WTC11 (cell line): ENCODE results near the gene DSTN. TPM values are rescaled to one million over a fixed set of nuclear protein-coding genes. Genes with fewer than 3 reads are reported as not detected.

Source experiments
- ATAC-seq: fragments of 200-7000 bp; cut with Tn5 transposase; 2 replicates; pipeline ENCODE4 v1.10.0; 2021; ENCODE audit warnings: mild to moderate bottlenecking, moderate library complexity
- CTCF ChIA-PET: fragments of 300-600 bp; sonication (Branson Sonifier 250); formaldehyde crosslinking; loops from one replicate; lab custom pipeline; 2021; ENCODE audit warnings: antibody characterized with exemption; lab: Charles Lee
- POLR2A ChIA-PET: fragments of 350-600 bp; sonication (Branson Sonifier 250); formaldehyde crosslinking; loops from one replicate; lab custom pipeline; 2021; ENCODE audit warnings: antibody characterized with exemption; lab: Charles Lee
- DNase-seq: peaks from one replicate; pipeline ENCODE4 v3.0.0; 2021; ENCODE audit warnings: low spot score
- H3K27ac Mint-ChIP-seq: 2 replicates; pipeline ENCODE4 v1.8.0; 2021; ENCODE audit warnings: mixed read lengths
- H3K27me3 Mint-ChIP-seq: 2 replicates; pipeline ENCODE4 v1.8.0; 2021; ENCODE audit warnings: low read depth, mild to moderate bottlenecking, moderate library complexity, mixed read lengths
- H3K36me3 Mint-ChIP-seq: 2 replicates; pipeline ENCODE4 v1.8.0; 2021; ENCODE audit warnings: mixed read lengths
- H3K4me1 Mint-ChIP-seq: 2 replicates; pipeline ENCODE4 v1.8.0; 2022; ENCODE audit warnings: mixed read lengths
- H3K4me3 Mint-ChIP-seq: 2 replicates; pipeline ENCODE4 v1.8.0; 2021; ENCODE audit warnings: mild to moderate bottlenecking, moderate library complexity, mixed read lengths
- H3K9me3 Mint-ChIP-seq: 2 replicates; pipeline ENCODE4 v1.8.0; 2021; ENCODE audit warnings: mixed read lengths
- CBFB ChIP-seq: sonication (generic); formaldehyde crosslinking; IDR thresholded peaks from 2 replicates; pipeline ENCODE4 v1.8.1; 2022; ENCODE audit warnings: mild to moderate bottlenecking, low read depth, missing genetic modification reagents
- CDX4 ChIP-seq: fragments of 250-450 bp; sonication (Bioruptor Pico); IDR thresholded peaks from 2 replicates; pipeline ENCODE4 v1.9.0; 2021; ENCODE audit warnings: moderate library complexity, mild to moderate bottlenecking, inconsistent platforms, borderline replicate concordance
- EMX1 ChIP-seq: fragments of 250-450 bp; sonication (Bioruptor Pico); IDR thresholded peaks from 2 replicates; pipeline ENCODE4 v1.8.0; 2021; ENCODE audit warnings: mild to moderate bottlenecking
- FOXP1 ChIP-seq: sonication (generic); formaldehyde crosslinking; IDR thresholded peaks from 2 replicates; pipeline ENCODE4 v1.8.0; 2022; ENCODE audit warnings: missing genetic modification reagents, mild to moderate bottlenecking, moderate library complexity, borderline replicate concordance
- MLX ChIP-seq: sonication (generic); formaldehyde crosslinking; IDR thresholded peaks from 2 replicates; pipeline ENCODE4 v1.8.1; 2023; ENCODE audit warnings: mild to moderate bottlenecking, missing genetic modification reagents, moderate library complexity
- NFE2L1 ChIP-seq: sonication (generic); formaldehyde crosslinking; IDR thresholded peaks from 2 replicates; pipeline ENCODE4 v1.8.1; 2023; ENCODE audit warnings: missing genetic modification reagents
- NR2C2 ChIP-seq: sonication (generic); formaldehyde crosslinking; IDR thresholded peaks from 2 replicates; pipeline ENCODE4 v1.8.0; 2022; ENCODE audit warnings: mild to moderate bottlenecking, missing genetic modification reagents
- OVOL2 ChIP-seq: fragments of 250-450 bp; sonication (Bioruptor Pico); IDR thresholded peaks from 2 replicates; pipeline ENCODE4 v1.9.0; 2021; ENCODE audit warnings: mild to moderate bottlenecking, borderline replicate concordance
- PRRX2 ChIP-seq: fragments of 250-450 bp; sonication (Bioruptor Pico); IDR thresholded peaks from 2 replicates; pipeline ENCODE4 v1.8.0; 2021; ENCODE audit warnings: mild to moderate bottlenecking
- RELA ChIP-seq: sonication (generic); formaldehyde crosslinking; IDR thresholded peaks from 2 replicates; pipeline ENCODE4 v1.8.1; 2022; ENCODE audit warnings: missing genetic modification reagents, mild to moderate bottlenecking, borderline replicate concordance
- SMAD3 ChIP-seq: sonication (generic); formaldehyde crosslinking; IDR thresholded peaks from 2 replicates; pipeline ENCODE4 v1.8.0; 2022; ENCODE audit warnings: missing genetic modification reagents, mild to moderate bottlenecking, borderline replicate concordance
- TCF7 ChIP-seq: sonication (generic); formaldehyde crosslinking; IDR thresholded peaks from 2 replicates; pipeline ENCODE4 v1.8.0; 2022; ENCODE audit warnings: mild to moderate bottlenecking, low read depth, missing genetic modification reagents, moderate library complexity
- ZMAT4 ChIP-seq: fragments of 250-450 bp; sonication (Bioruptor Pico); IDR thresholded peaks from 2 replicates; pipeline ENCODE4 v1.9.0; 2021; ENCODE audit warnings: mild to moderate bottlenecking
- total RNA-seq: library from RNA; stranded (reverse); gene quantifications from 3 replicates; pipeline ENCODE4 v1.2.3, GENCODE V29; 2021
- TF ChIP-seq, protein P1 (sequence below): sonication (generic); formaldehyde crosslinking; IDR thresholded peaks from 2 replicates; pipeline ENCODE4 v1.8.1; 2022; ENCODE audit warnings: mild to moderate bottlenecking, moderate library complexity, missing genetic modification reagents
- TF ChIP-seq, protein P2 (sequence below): sonication (generic); formaldehyde crosslinking; IDR thresholded peaks from 2 replicates; pipeline ENCODE4 v1.8.0; 2022; ENCODE audit warnings: missing genetic modification reagents
- TF ChIP-seq, protein P3 (sequence below): sonication (generic); formaldehyde crosslinking; conservative IDR thresholded peaks from 2 replicates; pipeline ENCODE4 v1.8.1; 2023; ENCODE audit warnings: mild to moderate bottlenecking, low read depth, missing genetic modification reagents, moderate library complexity
- TF ChIP-seq, protein P4 (sequence below): sonication (generic); formaldehyde crosslinking; IDR thresholded peaks from 2 replicates; pipeline ENCODE4 v1.8.1; 2023; ENCODE audit warnings: mild to moderate bottlenecking, missing genetic modification reagents

Gene DSTN
- total RNA-seq, 1 experiment from 2014 or later = 153 TPM

GRCh38 chr20:17529586-17529985 lies 40.3 kb upstream of the DSTN start (continued):
- TF ChIP-seq, protein P1, sequence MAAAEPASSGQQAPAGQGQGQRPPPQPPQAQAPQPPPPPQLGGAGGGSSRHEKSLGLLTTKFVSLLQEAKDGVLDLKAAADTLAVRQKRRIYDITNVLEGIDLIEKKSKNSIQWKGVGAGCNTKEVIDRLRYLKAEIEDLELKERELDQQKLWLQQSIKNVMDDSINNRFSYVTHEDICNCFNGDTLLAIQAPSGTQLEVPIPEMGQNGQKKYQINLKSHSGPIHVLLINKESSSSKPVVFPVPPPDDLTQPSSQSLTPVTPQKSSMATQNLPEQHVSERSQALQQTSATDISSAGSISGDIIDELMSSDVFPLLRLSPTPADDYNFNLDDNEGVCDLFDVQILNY (CRISPR knock-in tag) = no peak
- no peak for TF ChIP-seq OVOL2
- TF ChIP-seq MLX (CRISPR knock-in tag) = no peak
- no peak for TF ChIP-seq EMX1 (CRISPR knock-in tag)
- no peak for TF ChIP-seq NR2C2
- TF ChIP-seq NFE2L1 (CRISPR knock-in tag) = no peak
- TF ChIP-seq SMAD3 = no peak

GRCh38 chr20:17530153-17530552 lies 39.7 kb upstream of the DSTN start:
- H3K9me3 Mint-ChIP-seq = peaks cover 8% of the 10 kb centered on the region; the same call in 1 of the 2 replicates
- no peak for TF ChIP-seq PRRX2 (CRISPR knock-in tag)
- no peak for TF ChIP-seq TCF7 (CRISPR knock-in tag)
- no peak for TF ChIP-seq CBFB (CRISPR knock-in tag)
- TF ChIP-seq FOXP1 (CRISPR knock-in tag) = no peak
- TF ChIP-seq, protein P2, sequence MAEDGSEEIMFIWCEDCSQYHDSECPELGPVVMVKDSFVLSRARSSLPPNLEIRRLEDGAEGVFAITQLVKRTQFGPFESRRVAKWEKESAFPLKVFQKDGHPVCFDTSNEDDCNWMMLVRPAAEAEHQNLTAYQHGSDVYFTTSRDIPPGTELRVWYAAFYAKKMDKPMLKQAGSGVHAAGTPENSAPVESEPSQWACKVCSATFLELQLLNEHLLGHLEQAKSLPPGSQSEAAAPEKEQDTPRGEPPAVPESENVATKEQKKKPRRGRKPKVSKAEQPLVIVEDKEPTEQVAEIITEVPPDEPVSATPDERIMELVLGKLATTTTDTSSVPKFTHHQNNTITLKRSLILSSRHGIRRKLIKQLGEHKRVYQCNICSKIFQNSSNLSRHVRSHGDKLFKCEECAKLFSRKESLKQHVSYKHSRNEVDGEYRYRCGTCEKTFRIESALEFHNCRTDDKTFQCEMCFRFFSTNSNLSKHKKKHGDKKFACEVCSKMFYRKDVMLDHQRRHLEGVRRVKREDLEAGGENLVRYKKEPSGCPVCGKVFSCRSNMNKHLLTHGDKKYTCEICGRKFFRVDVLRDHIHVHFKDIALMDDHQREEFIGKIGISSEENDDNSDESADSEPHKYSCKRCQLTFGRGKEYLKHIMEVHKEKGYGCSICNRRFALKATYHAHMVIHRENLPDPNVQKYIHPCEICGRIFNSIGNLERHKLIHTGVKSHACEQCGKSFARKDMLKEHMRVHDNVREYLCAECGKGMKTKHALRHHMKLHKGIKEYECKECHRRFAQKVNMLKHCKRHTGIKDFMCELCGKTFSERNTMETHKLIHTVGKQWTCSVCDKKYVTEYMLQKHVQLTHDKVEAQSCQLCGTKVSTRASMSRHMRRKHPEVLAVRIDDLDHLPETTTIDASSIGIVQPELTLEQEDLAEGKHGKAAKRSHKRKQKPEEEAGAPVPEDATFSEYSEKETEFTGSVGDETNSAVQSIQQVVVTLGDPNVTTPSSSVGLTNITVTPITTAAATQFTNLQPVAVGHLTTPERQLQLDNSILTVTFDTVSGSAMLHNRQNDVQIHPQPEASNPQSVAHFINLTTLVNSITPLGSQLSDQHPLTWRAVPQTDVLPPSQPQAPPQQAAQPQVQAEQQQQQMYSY (CRISPR knock-in tag) = no peak
- TF ChIP-seq, protein P3, sequence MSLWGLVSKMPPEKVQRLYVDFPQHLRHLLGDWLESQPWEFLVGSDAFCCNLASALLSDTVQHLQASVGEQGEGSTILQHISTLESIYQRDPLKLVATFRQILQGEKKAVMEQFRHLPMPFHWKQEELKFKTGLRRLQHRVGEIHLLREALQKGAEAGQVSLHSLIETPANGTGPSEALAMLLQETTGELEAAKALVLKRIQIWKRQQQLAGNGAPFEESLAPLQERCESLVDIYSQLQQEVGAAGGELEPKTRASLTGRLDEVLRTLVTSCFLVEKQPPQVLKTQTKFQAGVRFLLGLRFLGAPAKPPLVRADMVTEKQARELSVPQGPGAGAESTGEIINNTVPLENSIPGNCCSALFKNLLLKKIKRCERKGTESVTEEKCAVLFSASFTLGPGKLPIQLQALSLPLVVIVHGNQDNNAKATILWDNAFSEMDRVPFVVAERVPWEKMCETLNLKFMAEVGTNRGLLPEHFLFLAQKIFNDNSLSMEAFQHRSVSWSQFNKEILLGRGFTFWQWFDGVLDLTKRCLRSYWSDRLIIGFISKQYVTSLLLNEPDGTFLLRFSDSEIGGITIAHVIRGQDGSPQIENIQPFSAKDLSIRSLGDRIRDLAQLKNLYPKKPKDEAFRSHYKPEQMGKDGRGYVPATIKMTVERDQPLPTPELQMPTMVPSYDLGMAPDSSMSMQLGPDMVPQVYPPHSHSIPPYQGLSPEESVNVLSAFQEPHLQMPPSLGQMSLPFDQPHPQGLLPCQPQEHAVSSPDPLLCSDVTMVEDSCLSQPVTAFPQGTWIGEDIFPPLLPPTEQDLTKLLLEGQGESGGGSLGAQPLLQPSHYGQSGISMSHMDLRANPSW = no peak
- TF ChIP-seq, protein P1 (CRISPR knock-in tag) = no peak
- TF ChIP-seq, protein P4, sequence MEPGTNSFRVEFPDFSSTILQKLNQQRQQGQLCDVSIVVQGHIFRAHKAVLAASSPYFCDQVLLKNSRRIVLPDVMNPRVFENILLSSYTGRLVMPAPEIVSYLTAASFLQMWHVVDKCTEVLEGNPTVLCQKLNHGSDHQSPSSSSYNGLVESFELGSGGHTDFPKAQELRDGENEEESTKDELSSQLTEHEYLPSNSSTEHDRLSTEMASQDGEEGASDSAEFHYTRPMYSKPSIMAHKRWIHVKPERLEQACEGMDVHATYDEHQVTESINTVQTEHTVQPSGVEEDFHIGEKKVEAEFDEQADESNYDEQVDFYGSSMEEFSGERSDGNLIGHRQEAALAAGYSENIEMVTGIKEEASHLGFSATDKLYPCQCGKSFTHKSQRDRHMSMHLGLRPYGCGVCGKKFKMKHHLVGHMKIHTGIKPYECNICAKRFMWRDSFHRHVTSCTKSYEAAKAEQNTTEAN (CRISPR knock-in tag) = no peak
- no peak for TF ChIP-seq RELA (CRISPR knock-in tag)
- TF ChIP-seq CDX4 = no peak
- no peak for TF ChIP-seq ZMAT4 (CRISPR knock-in tag)
- TF ChIP-seq, all 79 proteins: peak for 0
- Mint-ChIP-seq H3K4me3 (peak overlapping the region; percentile 65), H3K36me3 (no peaks in the 10 kb centered on the region), H3K27me3 (peaks cover 22% of the 10 kb centered on the region), H3K27ac (no peak overlapping the region), H3K4me1 (peaks cover 26% of the 10 kb centered on the region)
- CTCF ChIA-PET = interaction anchor here (0.9 to 2.2 kb wide), 3 partner anchors 25 to 409 kb away, joined by 3 to 11 read pairs (median 11); no protein-coding TSS in a partner anchor
- POLR2A ChIA-PET = interaction anchor here (1.8 kb wide), 1 partner anchor 40 kb away, joined by 12 read pairs; the partner anchor contains the start of gene DSTN
- DNase-seq = no peak
- ATAC-seq = no peak
